HG03196 (cell line): Measurements from ENCODE around the gene CCDC17.
"Not testable (repeated sequence)": the region's sequence is repeated elsewhere in the genome, so short reads cannot be mapped to it uniquely, and the experiment has no call there.

Experiments
- ATAC-seq: cut with Tn5 transposase; IDR thresholded peaks from one replicate; pipeline ENCODE4 v1.9.1; 2021; ENCODE audit not compliant: unreplicated experiment

Gene CCDC17

GRCh38 chr1:45622524-45623394 is 1.1 kb downstream of the CCDC17 start:
- no peak for ATAC-seq

GRCh38 chr1:45621895-45622523 is 1.8 kb downstream of the CCDC17 start:
- no peak for ATAC-seq

DNA sequence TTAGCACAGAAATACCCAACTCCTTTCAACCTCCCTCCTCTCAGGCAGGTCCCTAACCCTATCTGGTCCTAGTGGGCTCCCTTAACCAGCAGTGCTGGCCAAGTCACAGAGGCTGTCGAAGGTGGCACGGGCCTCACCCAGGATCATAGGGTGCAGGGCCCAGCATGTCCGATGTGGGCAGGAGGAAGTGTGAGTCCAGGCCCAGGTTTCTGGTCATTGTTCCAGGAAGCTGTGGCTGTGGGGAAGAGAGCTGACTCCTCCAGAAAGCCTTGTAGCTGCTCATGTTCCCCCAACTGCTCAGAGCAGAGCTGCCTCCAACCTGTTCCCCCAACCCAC is 2.4 kb downstream of the CCDC17 start:
- ATAC-seq = no peak

DNA sequence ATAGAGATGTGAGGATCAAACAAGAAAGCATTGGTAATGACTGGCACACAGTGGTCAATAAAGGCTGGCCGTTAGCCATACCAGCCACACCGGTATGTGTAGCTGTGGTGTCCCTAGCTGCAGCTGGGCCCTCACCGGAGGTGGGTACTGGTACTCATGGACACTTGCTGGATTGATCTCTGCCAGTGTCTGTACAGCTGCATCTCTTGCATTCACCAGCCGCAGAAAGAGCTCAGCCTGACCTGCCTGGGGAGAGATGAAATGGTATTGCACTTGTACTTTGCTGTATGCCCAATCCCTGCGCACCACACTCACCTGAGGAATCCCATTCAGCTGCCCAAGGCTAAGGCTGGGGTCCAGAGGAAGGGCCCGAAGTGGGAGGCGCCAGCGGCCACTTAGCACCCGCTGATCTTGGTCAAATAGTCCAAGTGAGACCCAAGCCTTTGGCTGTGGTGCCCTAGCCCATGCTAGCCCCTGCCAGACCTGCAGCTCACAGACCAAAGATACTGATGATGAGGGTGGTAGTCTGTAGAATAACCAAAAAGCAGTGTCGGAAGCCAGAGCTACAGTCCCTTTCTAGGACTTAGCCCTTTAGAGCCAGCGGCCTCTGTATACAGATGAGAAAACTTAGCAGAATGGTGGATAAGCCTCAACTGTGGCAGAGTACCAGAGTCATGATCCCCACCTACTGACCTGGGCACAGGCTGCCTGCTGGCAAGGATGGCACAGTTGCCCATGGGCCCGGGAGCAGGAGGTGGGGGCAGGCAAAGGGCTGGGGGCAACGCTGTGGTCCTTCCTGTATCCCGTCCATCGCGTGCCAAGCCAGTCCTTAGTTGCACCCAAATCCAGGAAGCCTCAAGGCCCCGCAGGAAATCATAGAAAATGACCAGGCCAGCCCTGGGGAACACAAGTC is 3.0 kb downstream of the CCDC17 start:
- no peak for ATAC-seq

DNA sequence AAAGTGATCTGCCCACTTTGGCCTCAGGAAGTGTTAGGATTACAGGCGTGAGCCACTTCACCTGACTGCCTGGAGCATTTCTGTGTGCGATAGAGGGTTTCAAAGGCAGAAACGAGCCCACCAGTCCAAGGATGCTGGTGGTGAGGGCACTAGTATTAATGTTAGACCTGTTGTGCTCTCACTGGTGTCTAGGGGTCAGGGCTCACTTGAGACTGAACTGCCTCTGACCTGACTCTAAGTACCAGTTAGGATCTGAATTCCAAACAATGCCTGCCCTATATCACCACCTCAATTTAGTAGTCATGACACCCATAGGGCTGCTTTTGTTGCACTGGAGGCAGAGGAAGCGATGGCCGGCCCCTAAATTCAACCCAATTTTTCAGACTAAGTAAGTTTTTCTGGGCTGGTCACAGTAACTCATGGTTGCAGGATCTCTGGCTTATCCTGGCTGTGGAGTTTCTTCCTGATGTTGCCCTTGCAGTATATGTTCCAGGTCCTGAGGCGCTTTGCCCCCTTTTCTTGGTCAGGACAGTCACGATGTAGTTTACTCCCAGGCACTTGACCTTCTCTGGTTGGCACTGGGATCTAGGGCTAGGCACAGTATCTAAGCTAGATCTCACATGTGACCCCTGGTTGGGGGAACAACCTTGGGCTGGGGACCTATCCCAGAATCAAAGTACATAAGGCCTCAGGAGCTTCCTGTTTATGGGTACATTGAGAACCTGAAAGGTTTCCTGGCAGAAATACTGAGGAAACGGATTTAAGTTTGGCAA is 4.5 kb downstream of the CCDC17 start:
- no peak for ATAC-seq

DNA sequence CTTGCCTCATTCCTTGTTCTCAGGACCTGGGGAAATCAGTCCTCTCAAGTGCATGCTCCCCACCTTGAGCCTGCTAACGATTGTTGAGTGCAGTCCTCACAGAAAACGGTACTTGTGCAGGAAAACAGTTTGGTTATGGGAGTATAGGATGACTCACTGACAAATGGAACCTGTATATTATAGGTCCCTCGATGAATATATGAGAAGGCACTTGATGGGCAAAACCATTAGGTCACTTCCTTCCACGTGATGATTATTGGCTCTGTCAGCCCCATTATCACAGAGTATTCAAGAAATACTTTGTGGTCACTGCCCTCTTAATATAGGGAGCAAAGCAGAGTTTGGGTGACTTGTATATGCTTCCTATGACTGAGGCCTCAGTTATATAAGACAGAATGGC is 6.2 kb downstream of the CCDC17 start:
- no peak for ATAC-seq

DNA sequence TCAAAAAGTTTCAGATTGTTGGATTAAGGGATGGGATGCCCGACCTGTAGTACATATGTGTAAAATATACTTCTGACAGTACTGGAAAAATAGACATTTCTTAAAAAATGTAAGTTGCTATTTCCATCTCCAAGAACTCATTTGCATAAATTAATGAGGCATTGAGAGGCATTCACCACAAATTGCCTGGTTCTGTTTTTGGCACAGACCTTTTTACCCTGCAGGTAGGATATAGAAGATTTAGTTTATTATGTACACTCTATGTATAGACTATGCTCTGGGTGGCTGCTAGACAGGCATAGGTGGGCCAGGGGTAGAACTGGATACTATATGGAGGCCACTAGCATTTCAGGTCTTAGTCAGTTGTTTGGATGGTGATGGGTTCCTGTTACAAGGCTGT is 8.0 kb downstream of the CCDC17 start:
- ATAC-seq = no peak

GRCh38 chr1:45612941-45613579 is 10.8 kb downstream of the CCDC17 start:
- no peak for ATAC-seq

- ATAC-seq = no peak
Observed at GRCh38 chr1:45610589-45611226, 13.1 kb downstream of the CCDC17 start.

- no peak for ATAC-seq
Observed at GRCh38 chr1:45608175-45609156, 15.4 kb downstream of the CCDC17 start.

GRCh38 chr1:45607404-45608074 is 16.3 kb downstream of the CCDC17 start:
- ATAC-seq = no peak

DNA sequence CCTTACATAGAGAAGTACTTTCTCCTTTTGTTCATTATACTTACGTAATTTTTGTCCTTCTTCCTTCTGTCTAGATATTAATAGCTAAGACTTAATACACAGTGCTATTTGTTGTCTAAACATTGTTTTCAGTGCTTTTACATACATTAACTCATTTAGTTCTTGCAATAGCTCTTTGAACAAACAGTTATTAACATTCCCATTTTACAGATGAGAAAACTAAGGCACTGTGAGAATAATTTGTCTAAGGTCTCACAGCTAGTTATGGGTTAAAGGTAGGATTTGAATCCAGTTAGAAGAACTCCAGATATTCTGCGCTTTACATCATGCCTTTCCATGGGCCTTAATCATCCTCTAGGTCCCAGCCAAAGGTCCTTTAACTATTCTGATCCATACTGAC is 19.6 kb downstream of the CCDC17 start:
- no peak for ATAC-seq

GRCh38 chr1:45596765-45597164 is 27.1 kb downstream of the CCDC17 start:
- ATAC-seq = not testable (repeated sequence)

- ATAC-seq = no peak
Observed at GRCh38 chr1:45594412-45594811, 29.4 kb downstream of the CCDC17 start.

GRCh38 chr1:45589861-45590260 is 34.0 kb downstream of the CCDC17 start:
- no peak for ATAC-seq

- ATAC-seq = no peak
Observed at GRCh38 chr1:45586769-45587168, 37.1 kb downstream of the CCDC17 start.

DNA sequence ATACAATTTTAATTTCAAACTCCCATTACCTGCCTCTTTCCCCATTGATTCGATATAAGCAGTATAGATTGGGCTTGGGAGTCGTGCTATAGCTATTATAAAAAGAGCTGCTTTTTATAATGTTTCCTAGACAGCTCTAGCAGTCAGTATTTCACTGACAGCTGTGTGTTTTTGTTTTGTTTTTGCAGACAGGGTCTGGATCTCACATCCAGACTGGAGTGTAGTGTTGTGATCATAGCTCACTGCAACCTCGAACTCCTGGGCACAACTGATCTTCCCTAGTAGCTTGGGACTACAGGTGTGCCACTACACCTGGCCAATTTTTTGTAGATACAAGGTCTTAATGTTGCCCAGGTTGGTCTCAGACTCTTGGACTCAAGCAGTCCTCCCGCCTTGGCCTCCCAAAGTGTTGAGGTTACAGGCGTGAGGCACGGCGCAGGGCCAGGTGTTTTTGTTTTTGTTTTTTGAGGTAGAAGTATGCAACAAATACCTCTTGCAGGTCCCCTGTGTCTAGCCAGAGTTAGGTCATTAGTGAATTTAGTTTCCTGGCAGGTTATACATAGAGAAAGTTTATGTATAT is 38.3 kb downstream of the CCDC17 start:
- no peak for ATAC-seq

- ATAC-seq = no peak
Observed at GRCh38 chr1:45585110-45585426, 38.8 kb downstream of the CCDC17 start.
